ENCODE results near the gene KRT78.

DNA sequence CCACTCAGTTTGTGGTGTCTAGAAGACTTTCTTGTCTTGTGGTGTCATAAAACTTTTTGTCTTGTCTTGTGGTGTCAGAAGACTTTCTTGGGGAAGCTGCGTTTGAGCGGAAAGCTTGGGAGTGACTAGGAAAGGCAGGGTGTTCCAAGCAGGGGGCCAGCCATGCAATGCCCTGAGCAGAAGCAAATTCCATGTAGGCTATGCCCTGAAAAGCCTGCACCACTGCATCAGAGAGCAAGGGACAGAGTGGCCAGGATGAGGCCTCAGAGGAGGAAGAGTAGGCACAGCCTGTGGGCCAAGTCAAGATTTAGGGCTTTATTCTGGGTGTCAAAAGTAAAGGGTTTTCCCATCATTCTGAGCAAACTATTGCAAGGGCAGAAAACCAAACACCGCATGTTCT, 41.6 kb upstream of the KRT78 start:
- TF ChIP-seq, protein P1, sequence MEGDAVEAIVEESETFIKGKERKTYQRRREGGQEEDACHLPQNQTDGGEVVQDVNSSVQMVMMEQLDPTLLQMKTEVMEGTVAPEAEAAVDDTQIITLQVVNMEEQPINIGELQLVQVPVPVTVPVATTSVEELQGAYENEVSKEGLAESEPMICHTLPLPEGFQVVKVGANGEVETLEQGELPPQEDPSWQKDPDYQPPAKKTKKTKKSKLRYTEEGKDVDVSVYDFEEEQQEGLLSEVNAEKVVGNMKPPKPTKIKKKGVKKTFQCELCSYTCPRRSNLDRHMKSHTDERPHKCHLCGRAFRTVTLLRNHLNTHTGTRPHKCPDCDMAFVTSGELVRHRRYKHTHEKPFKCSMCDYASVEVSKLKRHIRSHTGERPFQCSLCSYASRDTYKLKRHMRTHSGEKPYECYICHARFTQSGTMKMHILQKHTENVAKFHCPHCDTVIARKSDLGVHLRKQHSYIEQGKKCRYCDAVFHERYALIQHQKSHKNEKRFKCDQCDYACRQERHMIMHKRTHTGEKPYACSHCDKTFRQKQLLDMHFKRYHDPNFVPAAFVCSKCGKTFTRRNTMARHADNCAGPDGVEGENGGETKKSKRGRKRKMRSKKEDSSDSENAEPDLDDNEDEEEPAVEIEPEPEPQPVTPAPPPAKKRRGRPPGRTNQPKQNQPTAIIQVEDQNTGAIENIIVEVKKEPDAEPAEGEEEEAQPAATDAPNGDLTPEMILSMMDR (IDR thresholded peaks at IDR 0.05), result no peak
- TF ChIP-seq POLR2A (IDR thresholded peaks at IDR 0.05), result no peak

Measured in heart left ventricle (tissue), 13 donors.